CD4-positive, alpha-beta T cell treated with Interleukin-6 for 4 hours (primary cell): ENCODE results near the gene DGKZ.

ENCODE experiments used
- DNase-seq: peaks from one replicate; pipeline ENCODE4 v3.0.0-alpha.2; 2020; ENCODE audit warnings: mixed read lengths

Gene DGKZ

DNA sequence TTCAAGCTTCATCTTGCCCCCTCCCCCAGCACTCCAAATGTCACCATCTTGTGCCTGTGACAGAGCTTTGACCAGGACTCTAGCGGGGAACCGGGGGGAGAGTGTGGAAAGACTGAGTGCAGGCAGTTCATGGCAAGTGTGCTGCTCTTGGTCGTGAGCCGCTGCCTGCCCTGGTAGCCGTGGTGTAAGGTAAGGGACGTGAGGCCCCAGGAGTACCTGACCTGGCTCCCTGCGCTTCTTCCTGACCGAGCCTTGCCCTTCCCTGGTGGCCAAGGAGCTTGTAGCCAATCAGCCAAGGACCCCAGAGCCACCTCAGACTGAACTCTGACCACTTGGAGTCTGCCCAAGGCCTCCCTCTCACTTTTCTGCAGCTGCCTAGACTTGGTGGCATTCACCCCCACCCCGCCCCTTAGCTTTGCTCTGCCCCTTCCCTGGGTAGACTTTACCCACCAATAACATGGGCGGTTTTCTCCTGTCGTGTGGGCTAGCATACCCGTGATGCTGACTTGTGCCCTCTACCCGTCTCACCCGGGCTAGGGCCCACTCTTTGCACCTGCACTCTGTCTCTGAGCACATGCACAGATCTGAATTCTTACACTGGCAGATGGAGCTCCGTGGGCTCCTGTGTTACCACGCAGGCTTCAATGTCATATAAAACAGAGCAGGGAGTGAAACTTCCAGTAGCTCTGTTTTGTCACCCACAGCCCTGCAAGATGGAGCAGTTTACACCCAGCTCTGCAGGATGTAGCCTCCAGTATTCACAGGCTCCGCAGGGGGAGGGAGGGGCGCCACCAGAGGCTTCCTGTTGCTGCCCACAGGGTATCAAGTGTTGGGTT, 1.5 kb downstream of the DGKZ start:
- peak; percentile 83 for DNase-seq

GRCh38 chr11:46350695-46351094, 3.4 kb downstream of the DGKZ start:
- DNase-seq, result no peak

DNA sequence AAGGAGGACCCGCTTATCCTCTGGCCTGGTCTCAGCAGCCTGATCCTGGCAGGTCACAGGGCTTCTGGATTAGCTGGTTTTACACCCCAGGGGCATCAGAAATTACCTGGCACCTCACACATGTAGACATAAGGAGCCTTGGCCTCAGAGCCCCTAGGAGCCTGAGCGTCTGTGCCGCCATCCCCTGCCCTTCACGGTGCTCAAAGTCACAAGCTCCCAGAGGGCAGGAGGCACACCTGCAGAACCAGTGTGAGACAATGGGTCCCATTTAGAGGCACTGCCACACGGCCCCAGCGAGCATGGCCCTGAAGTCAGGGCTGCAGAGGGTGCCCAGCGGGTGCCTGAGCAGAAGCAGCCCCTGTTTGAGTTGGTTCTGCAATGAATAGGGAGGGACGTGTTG, 3.9 kb downstream of the DGKZ start:
- no peak for DNase-seq

DNA sequence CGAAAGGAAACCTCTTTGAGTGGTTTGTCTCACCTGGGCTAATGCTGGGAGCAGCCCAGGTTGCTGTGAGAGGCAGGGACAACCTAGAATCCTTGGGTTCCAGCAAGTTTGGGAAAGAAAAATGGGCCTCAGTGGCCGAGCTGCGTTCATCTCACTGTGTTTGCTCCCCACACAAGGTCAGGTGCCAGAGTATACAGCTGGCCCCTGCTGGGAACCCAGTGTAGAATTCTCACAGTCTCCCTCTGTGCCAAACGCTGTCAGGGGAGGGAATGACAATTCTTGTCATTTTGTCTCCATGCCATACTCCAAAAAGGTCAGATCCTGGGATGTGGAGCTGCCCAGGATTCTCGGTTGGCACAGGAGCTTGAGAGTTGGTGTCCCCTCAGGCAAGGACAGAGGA, 4.3 kb downstream of the DGKZ start:
- no peak for DNase-seq

DNA sequence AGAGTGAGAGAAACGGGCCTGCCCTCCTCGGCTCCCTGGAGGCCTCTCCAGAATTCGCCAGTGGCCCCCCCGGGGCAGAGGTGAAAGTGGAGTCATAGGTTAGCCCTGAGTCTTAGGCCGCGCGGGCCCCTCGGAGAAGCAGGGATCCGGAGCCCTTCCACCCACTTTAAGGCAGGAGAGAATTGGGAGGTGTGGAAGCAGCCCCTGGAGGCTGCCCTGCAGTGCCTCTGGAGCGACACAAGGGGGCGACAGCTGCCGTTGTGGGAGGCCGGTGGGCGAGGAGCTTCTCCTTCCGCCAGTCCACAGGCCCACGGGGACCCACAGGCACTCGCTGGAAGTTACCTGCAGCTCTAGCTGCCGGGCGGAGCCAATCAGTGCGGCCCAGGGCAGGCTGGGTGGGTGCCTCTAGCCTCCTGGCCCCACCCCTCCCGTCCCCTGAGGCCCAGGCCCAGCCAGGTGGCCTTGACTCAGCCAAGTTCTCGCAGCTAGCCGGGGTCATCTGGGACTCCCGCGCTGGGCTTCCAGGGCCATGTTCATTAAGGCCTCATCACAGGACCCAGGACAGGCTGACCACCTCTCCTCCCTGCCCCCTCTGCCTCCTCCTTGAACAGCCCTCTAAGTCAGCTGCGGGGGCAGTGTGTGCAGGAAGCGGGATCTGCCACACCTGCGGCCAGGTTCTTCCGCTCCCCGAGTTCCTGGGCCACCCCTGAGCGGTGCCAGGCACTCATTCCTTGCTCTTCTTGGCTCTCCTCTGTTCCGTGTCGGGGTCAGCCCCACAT, 5.0 kb downstream of the DGKZ start:
- peak; percentile 79 for DNase-seq

- DNase-seq, result peak; percentile 52
These were observed 6.4 kb downstream of the DGKZ start for GRCh38 chr11:46353698-46354097.

DNA sequence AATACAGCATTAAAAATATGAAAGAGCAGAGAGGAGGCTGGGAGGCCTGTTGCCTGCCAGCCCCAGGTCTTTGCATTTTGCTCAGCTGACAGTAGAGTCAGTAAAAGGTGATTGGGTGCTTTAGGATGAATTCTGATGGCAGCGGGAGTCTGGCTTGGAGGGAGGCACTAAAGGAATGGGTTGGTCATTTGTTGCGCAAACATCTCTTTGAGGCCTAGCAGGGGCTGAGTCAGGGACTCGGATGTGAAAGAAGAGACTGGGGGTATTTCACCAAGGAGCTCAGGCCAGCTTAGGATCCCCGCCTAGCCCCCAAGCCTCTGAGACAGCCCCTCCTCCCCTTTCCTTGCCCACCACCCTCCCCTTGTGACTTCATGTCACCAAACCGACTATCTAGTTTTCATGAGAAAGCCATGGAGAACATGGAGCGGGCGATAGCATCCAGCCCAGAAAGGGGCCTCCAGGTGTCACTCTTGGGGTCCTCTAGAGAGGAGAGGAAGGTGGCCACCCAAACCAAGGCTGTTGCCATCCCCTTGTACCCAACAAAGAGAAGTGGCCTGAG, 9.7 kb downstream of the DGKZ start:
- DNase-seq, result no peak

- DNase-seq, result no peak
These were observed 10.2 kb downstream of the DGKZ start for GRCh38 chr11:46357483-46357936.

GRCh38 chr11:46359953-46360352, 12.7 kb downstream of the DGKZ start:
- DNase-seq, result no peak

DNA sequence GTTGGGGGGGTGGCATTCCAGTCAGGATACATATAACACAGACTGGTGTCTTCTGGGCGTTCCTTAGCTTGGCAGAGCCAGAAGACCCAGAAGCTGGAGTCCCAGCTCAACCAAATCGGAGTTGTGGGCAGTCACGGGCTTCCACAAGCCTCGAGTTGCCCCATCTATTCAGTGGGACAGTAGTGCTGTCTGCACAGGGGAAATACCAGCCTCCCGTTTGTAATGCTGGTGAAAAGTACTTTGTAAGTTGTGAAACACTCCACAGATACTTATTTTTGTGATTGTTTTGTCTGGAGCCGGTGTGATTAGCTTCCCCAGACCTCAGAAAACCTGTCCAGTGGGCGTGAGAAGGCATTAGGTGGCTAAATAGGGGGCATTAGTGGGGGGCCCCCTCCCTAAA, 13.6 kb downstream of the DGKZ start:
- DNase-seq, result no peak

- peak; percentile 80 for DNase-seq
These were observed 14.3 kb downstream of the DGKZ start for GRCh38 chr11:46361283-46362155.

DNA sequence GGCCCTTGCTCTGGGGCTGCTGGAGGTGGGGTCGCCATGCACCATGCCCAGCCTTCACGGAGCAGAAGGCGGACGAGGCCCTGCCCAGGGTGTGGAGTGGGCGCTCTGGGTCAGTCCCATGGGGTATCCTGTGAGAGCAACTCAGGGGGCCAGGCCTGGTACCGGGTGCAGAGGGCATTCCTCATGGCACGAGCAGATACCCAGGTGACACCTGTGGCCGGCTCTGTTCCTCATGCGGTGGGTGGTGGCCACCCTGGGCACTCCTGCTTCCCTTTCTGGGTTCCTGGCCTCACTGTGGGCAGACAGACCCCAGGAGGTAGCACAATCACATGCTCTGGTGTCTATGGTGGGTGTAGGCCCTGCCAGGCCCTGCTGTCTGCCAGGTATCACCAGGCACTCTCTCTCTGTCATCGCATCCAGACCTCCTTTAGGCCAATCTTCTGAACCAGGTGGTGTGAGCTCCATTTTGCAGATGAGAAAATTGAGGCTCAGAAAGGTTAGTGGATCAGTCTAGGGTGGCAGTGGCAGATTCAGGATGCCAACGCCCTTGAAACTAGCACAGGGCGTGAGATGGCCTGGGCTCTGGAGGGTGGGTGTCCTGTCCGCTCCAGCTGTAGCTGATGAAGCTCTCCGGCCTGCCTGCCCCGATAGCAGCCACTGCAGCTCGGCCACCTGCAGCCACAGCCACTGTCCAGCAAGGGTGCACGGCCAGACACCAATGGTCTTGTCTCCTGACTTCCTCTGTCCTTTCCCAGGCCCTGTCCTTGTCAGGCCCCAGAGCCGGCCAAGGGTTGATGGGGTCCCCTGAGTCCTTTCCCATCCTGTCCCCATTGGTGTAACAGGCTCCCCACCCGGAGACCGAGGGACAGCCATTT, 15.1 kb downstream of the DGKZ start:
- no peak for DNase-seq

DNA sequence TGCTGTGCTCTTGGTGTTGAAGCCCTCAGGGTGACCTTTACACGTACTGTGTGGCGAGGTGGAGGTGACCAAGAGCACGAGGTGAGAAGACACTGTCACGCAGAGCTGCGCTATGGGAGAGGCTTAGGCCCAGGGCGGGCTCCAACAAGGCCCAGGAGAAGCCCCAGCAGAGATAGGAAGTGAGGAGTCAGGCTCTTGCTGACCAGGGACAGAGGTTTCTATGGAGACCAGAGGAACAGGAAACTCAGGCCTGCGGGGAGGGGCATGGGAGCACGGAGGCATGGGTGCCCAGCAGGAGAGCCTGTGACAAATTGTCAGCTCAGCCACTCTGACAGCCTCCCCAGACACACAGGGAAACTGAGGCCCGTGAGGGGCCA, 15.8 kb downstream of the DGKZ start:
- no peak for DNase-seq

GRCh38 chr11:46363455-46364005, 16.3 kb downstream of the DGKZ start:
- DNase-seq, result no peak

DNA sequence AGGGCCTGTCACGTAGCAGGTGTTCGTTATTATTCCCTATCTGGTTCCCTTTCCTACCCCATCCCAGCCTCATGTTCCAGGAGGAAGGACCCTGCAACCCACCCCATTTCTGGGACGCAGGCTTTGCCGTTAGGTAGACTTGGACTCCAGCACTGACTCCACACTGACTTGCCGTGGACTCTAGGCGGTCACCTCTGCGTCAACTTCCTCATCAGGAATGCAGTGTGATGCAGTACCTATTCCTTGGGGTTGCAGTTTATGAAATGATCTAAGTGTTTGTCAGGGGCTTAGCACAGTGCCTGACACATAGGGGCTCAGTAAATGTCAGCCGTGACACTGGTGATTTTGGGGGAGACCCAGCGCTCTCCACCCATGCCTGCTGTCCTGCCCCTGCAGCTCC, 16.8 kb downstream of the DGKZ start:
- DNase-seq, result no peak

DNA sequence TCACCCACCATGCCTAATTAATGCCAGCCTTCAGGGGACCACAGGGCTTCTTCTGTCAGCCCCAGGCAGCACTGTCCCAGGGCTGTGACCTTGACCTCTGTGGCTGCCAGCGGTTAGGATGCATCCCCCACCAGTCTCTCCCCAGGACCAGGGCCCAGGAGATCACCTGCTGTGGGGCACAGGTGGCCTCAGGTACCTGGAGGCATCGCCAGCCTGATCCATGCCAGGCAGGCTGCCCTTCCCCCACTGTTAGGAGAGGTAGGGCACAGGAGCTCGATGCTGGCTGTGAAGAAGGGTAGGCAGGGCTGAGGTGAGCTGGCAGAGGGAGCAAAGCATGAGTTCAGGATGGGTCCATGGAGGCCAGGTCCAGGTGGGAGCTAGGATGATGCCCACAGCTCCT, 17.5 kb downstream of the DGKZ start:
- DNase-seq, result no peak

DNA sequence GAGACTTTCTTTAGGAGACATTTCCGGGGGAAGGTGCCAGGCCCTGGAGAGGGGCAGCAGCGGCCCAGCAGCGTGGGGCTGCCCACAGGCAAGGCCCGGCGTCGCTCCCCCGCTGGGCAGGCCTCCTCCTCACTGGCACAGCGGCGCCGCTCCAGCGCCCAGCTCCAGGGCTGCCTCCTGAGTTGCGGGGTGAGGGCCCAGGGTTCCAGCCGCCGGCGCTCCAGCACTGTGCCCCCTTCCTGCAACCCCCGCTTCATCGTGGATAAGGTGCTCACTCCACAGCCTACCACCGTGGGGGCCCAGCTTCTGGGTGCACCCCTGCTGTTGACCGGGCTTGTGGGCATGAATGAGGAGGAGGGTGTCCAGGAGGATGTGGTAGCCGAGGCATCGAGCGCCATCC, 19.0 kb downstream of the DGKZ start:
- no peak for DNase-seq

GRCh38 chr11:46366661-46367161, 19.4 kb downstream of the DGKZ start:
- DNase-seq, result no peak

- peak; percentile 86 for DNase-seq
These were observed 20.1 kb downstream of the DGKZ start for GRCh38 chr11:46367244-46367915.

GRCh38 chr11:46367916-46368267, 20.6 kb downstream of the DGKZ start:
- DNase-seq, result no peak
